Effector memory CD8-positive, alpha-beta T cell (primary cell): ENCODE results near the gene MEMO1.
"Not testable (repeated sequence)": the region's sequence is repeated elsewhere in the genome, so short reads cannot be mapped to it uniquely, and the experiment has no call there.

ENCODE experiments used
- ATAC-seq: fragments of 150-1000 bp; cut with Tn5 transposase; replicated peaks from 2 replicates; pipeline ENCODE4 v1.10.0; 2021; ENCODE audit warnings: mild to moderate bottlenecking, moderate library complexity
- DNase-seq, 3 experiments: peaks; one replicate each; pipeline ENCODE4 v3.0.0; 2021
- H3K27ac Mint-ChIP-seq, 2 donors: one replicate each; pipeline ENCODE4 v1.8.0; 2022; ENCODE audit warnings: mild to moderate bottlenecking in 2 of 2, mixed read lengths in 2 of 2, moderate library complexity in 2 of 2
- H3K27me3 Mint-ChIP-seq, 2 donors: one replicate each; pipeline ENCODE4 v1.8.0; 2022; ENCODE audit warnings: mixed read lengths in 2 of 2
- H3K36me3 Mint-ChIP-seq: one replicate; pipeline ENCODE4 v1.8.0; 2022; ENCODE audit warnings: mild to moderate bottlenecking, moderate library complexity, mixed read lengths; ENCODE audit not compliant: insufficient read depth
- H3K4me1 Mint-ChIP-seq, 2 donors: one replicate each; pipeline ENCODE4 v1.8.0; 2022; ENCODE audit warnings: low read depth in 2 of 2, mixed read lengths in 2 of 2
- H3K4me3 Mint-ChIP-seq, 2 donors: one replicate each; pipeline ENCODE4 v1.8.0; 2022; ENCODE audit warnings: mild to moderate bottlenecking in 2 of 2, mixed read lengths in 2 of 2, moderate library complexity in 2 of 2
- H3K9me3 Mint-ChIP-seq, 2 donors: one replicate each; pipeline ENCODE4 v1.8.0; 2022; ENCODE audit warnings: mixed read lengths in 2 of 2

The MEMO1 gene

DNA sequence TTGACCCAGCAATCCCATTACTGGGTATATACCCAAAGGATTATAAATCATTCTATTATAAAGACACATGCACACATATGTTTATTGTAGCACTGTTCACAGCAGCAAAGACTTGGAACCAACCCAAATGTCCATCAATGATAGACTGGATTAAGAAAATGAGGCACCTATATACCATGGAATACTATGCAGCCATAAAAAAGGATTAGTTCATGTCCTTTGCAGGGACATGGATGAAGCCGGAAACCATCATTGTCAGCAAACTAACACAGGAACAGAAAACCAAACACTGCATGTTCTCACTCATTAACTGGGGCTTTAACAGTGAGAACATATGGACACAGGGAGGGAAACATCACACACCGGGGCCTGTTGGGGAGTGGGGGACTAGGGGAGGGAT, 110.7 kb downstream of the MEMO1 start:
- DNase-seq, ATAC-seq, H3K27ac Mint-ChIP-seq, H3K27me3 Mint-ChIP-seq, H3K4me3 Mint-ChIP-seq: not testable (repeated sequence)
- peaks cover 4 to 12% of the 10 kb centered on the region in 2 donors for H3K4me1 Mint-ChIP-seq
- peaks cover 23% of the 10 kb centered on the region for H3K36me3 Mint-ChIP-seq
- peaks cover 7 to 11% of the 10 kb centered on the region in 2 donors for H3K9me3 Mint-ChIP-seq

- H3K27me3 Mint-ChIP-seq, H3K4me3 Mint-ChIP-seq, H3K4me1 Mint-ChIP-seq, ATAC-seq, DNase-seq: not testable (repeated sequence)
- Mint-ChIP-seq H3K9me3 (peaks cover 7 to 11% of the 10 kb centered on the region in 2 donors), H3K36me3 (peaks cover 23% of the 10 kb centered on the region), H3K27ac (peak overlapping the region in 1 of 2 donors; percentile 32)
Measured at GRCh38 chr2:31898346-31898745, 112.5 kb downstream of the MEMO1 start.

GRCh38 chr2:31897340-31897739, 113.5 kb downstream of the MEMO1 start:
- H3K36me3 Mint-ChIP-seq: peaks cover 21% of the 10 kb centered on the region
- H3K4me3 Mint-ChIP-seq, H3K27me3 Mint-ChIP-seq: not testable (repeated sequence)

GRCh38 chr2:31896293-31896692, 114.5 kb downstream of the MEMO1 start:
- DNase-seq (no peak), ATAC-seq (no peak)
- H3K27ac Mint-ChIP-seq: no peak overlapping the region
- peaks cover 7 to 11% of the 10 kb centered on the region in 2 donors for H3K9me3 Mint-ChIP-seq
- peaks cover 2 to 5% of the 10 kb centered on the region in 2 donors for H3K4me1 Mint-ChIP-seq
- H3K4me3 Mint-ChIP-seq: no peak overlapping the region
- H3K36me3 Mint-ChIP-seq: peaks cover 20% of the 10 kb centered on the region
- no peaks in the 10 kb centered on the region for H3K27me3 Mint-ChIP-seq

More at GRCh38 chr2:31897340-31897739, 113.5 kb downstream of the MEMO1 start:
- ATAC-seq, H3K27ac Mint-ChIP-seq, H3K4me1 Mint-ChIP-seq, DNase-seq: not testable (repeated sequence)
- H3K9me3 Mint-ChIP-seq: peaks cover 7 to 11% of the 10 kb centered on the region in 2 donors

DNA sequence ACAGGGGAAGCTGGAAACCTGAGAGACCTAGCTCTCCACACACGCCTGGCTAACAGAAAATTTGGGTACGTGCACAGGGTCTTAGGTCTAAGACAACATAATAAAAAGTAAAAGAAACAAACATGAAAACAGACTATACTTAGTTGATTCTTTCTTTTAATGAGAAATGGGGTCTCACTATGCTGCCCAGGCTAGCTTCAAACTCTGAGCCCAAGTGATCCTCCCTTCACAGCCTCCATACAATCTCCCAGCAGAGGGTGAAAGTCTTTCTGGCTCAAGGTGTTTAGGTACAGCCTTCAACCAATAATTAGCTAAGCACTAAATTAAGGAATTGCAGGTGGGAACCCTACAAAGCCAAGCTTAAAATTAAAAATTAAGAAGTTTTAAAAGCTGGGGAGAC, 116.2 kb downstream of the MEMO1 start:
- ATAC-seq: no peak
- Mint-ChIP-seq H3K27ac (peak overlapping the region in 1 of 2 donors; percentile 6), H3K9me3 (peaks cover 7 to 11% of the 10 kb centered on the region in 2 donors), H3K36me3 (peaks cover 15% of the 10 kb centered on the region), H3K4me1 (peaks cover 2 to 5% of the 10 kb centered on the region in 2 donors), H3K4me3 (no peak overlapping the region), H3K27me3 (no peaks in the 10 kb centered on the region)
- DNase-seq: no peak

DNA sequence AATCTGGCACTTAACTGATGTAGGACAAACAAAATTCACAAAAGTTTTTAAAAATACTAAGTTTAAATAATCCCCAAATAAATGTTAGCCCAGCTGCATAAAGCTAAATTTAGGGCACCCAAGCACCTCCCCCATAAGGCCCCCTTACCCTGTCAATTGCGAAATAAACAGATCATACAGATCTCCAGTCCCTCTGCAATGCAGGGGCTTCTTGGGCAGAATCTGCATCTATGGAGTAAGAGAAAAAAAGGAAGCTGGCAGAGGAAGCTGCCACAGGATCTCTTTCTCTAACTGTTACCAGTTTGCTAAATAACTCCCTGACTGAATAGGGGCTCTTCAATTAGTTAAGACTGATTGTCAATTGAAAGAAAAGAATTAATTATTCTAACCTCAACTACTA, 117.7 kb downstream of the MEMO1 start:
- H3K9me3 Mint-ChIP-seq: peaks cover 3 to 5% of the 10 kb centered on the region in 2 donors
- peaks cover 2 to 5% of the 10 kb centered on the region in 2 donors for H3K4me1 Mint-ChIP-seq
- ATAC-seq (no peak), DNase-seq (no peak)
- no peak overlapping the region for H3K4me3 Mint-ChIP-seq
- H3K27me3 Mint-ChIP-seq: no peaks in the 10 kb centered on the region
- peaks cover 12% of the 10 kb centered on the region for H3K36me3 Mint-ChIP-seq
- no peak overlapping the region for H3K27ac Mint-ChIP-seq

- no peak overlapping the region for H3K4me3 Mint-ChIP-seq
- DNase-seq (no peak), ATAC-seq (no peak)
- H3K27ac Mint-ChIP-seq: no peak overlapping the region
- peaks cover 12% of the 10 kb centered on the region for H3K36me3 Mint-ChIP-seq
- H3K9me3 Mint-ChIP-seq: no peaks in the 10 kb centered on the region
- H3K4me1 Mint-ChIP-seq: peaks cover 0 to 5% of the 10 kb centered on the region in 2 donors
- no peaks in the 10 kb centered on the region for H3K27me3 Mint-ChIP-seq
Measured at GRCh38 chr2:31889044-31889443, 121.8 kb downstream of the MEMO1 start.

DNA sequence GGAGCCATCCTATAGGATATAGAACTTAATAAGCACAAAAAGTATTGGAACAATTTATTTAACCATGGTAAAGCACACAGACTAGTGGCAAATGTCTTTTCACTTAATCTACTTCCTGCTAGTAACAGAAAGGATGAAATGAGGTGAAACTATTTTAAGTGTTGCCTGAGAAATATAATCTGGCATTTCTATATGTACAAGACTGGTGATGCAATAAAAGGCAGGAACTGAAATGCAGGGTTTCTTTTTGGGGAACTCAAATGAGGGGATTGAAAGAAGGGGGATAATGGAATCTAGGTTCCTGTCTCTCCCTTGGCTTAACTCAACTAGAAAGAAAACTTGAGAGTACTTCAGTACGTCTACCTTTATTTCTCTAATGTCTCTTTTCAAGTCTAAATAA, 122.3 kb downstream of the MEMO1 start:
- no peak overlapping the region for H3K27ac Mint-ChIP-seq
- ATAC-seq (no peak), DNase-seq (no peak)
- peaks cover 0 to 2% of the 10 kb centered on the region in 2 donors for H3K4me1 Mint-ChIP-seq
- no peaks in the 10 kb centered on the region for H3K27me3 Mint-ChIP-seq
- no peak overlapping the region for H3K4me3 Mint-ChIP-seq
- H3K9me3 Mint-ChIP-seq: no peaks in the 10 kb centered on the region
- H3K36me3 Mint-ChIP-seq: peaks cover 12% of the 10 kb centered on the region

DNA sequence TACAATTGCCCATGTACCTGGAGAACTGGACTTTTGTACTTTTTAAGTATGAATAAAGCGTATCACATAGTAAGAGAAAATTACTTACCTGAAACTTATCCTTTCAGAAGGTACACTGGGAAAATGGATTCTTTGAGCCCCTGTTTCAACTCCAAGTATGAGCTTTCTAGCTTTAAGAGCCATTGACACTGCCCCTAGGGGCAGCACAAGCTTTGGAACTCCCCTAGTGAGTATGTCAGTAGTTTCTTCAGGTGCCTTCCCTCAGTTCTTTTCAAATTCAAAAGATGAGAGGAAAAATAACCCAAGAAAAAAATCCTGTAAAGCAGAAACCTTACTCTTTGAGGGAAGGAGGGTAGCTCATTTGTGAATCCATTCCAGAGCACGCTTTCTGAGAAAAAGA, 124.1 kb downstream of the MEMO1 start:
- no peak for DNase-seq
- Mint-ChIP-seq H3K4me3 (no peak overlapping the region), H3K27ac (no peak overlapping the region), H3K4me1 (peaks cover 0 to 2% of the 10 kb centered on the region in 2 donors), H3K36me3 (peaks cover 10% of the 10 kb centered on the region), H3K9me3 (no peaks in the 10 kb centered on the region), H3K27me3 (no peaks in the 10 kb centered on the region)
- no peak for ATAC-seq

DNA sequence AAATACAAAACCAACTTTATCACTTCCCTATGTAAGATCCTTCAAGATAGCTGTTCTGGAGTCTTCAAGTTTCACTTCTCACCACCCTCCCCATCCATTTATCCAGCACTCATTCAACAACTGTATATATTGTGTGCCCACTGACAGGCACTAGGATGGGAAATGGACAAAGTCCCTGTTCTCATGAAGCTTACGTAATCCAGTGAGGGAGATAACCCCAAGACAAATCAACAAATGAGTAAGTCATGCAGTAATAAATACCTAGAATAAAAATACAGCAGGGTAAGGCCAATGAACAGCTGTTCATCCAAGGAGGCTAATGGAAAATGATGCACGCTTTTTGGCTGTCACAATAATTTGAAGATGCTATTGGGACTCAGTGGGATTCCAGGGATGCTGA, 133.8 kb downstream of the MEMO1 start:
- ATAC-seq: no peak
- DNase-seq: no peak
- Mint-ChIP-seq H3K4me3 (no peak overlapping the region), H3K9me3 (no peaks in the 10 kb centered on the region), H3K27ac (no peak overlapping the region), H3K36me3 (peaks cover 7% of the 10 kb centered on the region), H3K27me3 (no peaks in the 10 kb centered on the region), H3K4me1 (peaks cover 0 to 3% of the 10 kb centered on the region in 2 donors)

DNA sequence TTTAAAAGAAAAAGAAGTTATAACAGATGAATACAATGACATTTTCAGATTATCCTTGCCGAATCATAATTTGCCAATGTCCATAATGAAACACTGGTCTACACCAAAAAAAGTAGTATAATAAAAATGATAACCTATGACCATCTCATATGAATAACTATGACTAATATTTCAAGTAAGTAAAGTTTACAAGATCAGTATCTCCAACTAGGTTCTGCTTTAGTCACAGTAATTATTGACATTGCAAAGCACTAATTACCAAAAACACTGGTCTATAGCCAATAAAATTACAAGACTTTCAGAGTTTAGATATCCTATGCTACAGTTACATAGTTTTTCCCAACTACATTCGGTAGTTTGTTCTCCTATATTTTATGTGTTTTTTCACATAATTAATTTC, 136.7 kb downstream of the MEMO1 start:
- Mint-ChIP-seq H3K4me3 (no peak overlapping the region), H3K27ac (no peak overlapping the region), H3K4me1 (peaks cover 0 to 3% of the 10 kb centered on the region in 2 donors), H3K9me3 (no peaks in the 10 kb centered on the region), H3K27me3 (no peaks in the 10 kb centered on the region), H3K36me3 (peaks cover 5% of the 10 kb centered on the region)
- ATAC-seq (no peak), DNase-seq (no peak)

DNA sequence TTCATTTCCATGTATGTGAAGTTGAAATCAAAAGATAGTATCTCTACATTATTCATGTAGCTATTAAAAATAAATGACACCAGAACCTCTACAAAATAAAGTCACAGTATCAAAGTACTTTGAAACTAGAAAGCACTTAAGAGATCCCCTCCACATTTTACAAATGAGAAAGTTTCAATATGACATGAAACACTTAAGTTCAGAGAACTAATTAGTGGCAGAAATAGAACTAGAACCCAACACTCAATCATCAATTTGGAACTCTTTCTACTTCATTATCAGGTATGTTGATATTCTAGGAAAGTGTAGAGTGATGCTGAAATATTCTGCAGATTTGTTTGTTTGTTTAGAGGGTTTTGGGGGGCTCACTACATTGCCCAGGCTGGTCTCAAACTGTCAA, 145.6 kb downstream of the MEMO1 start:
- ATAC-seq (no peak), DNase-seq (no peak)
- Mint-ChIP-seq H3K27me3 (no peaks in the 10 kb centered on the region), H3K4me1 (no peaks in the 10 kb centered on the region), H3K4me3 (no peak overlapping the region), H3K27ac (no peak overlapping the region), H3K36me3 (peaks cover 9% of the 10 kb centered on the region), H3K9me3 (no peaks in the 10 kb centered on the region)

- Mint-ChIP-seq H3K9me3 (no peaks in the 10 kb centered on the region), H3K4me3 (no peak overlapping the region), H3K27me3 (no peaks in the 10 kb centered on the region), H3K4me1 (no peaks in the 10 kb centered on the region), H3K36me3 (peaks cover 5% of the 10 kb centered on the region), H3K27ac (no peak overlapping the region)
- DNase-seq (no peak), ATAC-seq (no peak)
Measured at GRCh38 chr2:31863867-31864266, 146.9 kb downstream of the MEMO1 start.

- not testable (repeated sequence) for H3K36me3 Mint-ChIP-seq, H3K27ac Mint-ChIP-seq, ATAC-seq, H3K27me3 Mint-ChIP-seq, H3K9me3 Mint-ChIP-seq, DNase-seq, H3K4me3 Mint-ChIP-seq, H3K4me1 Mint-ChIP-seq
Measured at GRCh38 chr2:31863015-31863656, 147.7 kb downstream of the MEMO1 start.
